GM19455 (cell line): ENCODE results near the gene OMD.

Source experiments
- ATAC-seq: cut with Tn5 transposase; IDR thresholded peaks from one replicate; pipeline ENCODE4 v1.9.1; 2021; ENCODE audit not compliant: unreplicated experiment

OMD gene, protein sequence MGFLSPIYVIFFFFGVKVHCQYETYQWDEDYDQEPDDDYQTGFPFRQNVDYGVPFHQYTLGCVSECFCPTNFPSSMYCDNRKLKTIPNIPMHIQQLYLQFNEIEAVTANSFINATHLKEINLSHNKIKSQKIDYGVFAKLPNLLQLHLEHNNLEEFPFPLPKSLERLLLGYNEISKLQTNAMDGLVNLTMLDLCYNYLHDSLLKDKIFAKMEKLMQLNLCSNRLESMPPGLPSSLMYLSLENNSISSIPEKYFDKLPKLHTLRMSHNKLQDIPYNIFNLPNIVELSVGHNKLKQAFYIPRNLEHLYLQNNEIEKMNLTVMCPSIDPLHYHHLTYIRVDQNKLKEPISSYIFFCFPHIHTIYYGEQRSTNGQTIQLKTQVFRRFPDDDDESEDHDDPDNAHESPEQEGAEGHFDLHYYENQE

DNA sequence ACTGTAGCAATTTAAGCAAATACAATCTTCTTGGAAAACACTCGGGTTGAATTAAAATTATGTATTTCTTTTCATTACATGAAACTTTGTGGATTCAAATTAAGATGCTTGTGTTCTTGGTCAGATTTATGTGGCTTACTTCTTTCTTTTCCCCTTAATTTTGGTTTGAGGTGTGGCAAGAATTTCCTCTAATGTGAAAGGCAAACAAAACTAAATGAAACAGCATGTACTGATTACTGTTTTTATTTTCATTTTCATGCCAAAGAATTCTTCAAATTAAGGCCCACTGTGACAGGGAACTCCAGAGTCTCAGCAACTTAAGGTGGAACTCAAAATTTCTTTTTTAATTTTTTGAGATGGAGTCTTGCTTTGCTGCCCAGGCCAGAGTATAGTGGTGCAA lies at the start of gene OMD:
Gene OMD, minus strand, starts transcription at position 132 of the 400 bp plus-strand sequence. CDS start 6,913 bp downstream, outside the sequence.
- ATAC-seq, result no peak

DNA sequence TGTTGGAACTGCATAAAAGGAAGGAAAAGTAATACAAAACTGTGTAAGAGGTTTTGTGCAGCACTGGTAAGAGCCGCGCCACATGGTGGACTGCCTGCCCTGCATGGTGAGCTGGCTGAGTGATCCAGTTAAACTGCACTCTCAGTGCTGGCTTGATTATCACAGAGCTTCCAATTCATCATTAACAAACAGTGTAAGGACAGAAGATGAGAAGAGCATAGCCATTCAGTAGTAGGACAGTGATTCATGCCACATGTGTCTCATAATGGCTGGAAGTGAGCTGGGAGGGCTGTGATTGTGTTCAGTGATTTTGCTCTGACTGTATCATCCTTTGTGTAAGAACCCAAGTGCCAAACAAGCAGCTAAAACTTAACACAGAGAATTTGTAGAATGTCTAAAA lies 43.9 kb upstream of the OMD start:
- ATAC-seq, result no peak

DNA sequence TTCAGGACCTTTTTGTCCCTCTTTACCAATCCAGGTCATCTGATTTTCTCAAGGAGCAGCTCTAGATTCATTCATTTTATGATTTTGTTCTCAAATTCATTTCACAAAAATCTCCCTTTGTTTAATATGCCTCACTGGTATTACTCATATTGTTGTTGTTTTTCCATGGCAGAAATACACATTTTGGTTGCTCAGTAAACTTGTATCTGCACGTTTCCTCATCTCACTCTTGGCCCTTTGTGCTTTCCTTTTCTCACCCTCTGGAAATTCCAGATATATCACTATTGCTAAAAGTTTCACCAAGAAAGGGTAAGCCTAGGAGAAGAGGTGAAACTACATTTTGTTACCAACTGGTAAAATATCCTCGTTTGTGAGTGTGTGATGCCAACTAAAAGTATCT lies 43.2 kb upstream of the OMD start:
- no peak for ATAC-seq

DNA sequence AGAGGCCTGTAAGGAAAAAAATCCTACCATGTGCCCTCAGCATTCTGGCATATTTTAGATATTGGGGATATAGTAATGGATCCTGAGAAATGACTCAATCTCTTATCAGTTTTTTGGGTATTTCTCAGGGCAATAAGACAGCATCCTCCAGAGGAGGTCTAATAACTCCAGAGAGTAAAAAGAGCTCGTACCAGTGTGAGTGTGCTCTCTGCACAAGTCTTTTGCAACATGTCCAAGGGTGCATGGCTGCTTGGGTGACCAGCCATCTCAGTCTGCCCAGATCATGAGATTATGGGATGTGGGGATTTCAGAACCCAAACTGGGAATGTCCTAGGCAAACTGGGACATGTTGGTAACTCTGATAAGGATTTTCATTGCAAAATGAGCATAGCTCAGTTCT lies 42.8 kb upstream of the OMD start:
- no peak for ATAC-seq

DNA sequence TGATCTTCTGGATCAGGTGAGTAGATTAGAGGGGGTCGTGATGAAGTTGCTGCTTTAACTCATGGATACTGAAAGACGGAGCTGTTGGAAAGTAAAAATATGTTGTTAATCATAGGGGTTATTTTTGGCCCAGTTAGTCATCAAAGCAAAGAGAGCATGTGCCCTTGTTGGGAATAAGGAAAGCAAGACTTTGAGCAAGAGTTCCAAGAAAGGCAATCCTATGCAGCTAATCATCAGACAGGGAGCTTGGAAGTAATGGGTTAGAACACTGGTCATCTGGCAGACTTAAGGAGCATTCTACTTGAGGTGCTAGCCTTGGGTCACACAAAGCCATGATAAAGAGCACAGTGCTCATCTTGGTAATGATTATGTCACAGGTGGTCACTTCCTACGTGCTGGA lies 39.7 kb upstream of the OMD start:
- no peak for ATAC-seq

DNA sequence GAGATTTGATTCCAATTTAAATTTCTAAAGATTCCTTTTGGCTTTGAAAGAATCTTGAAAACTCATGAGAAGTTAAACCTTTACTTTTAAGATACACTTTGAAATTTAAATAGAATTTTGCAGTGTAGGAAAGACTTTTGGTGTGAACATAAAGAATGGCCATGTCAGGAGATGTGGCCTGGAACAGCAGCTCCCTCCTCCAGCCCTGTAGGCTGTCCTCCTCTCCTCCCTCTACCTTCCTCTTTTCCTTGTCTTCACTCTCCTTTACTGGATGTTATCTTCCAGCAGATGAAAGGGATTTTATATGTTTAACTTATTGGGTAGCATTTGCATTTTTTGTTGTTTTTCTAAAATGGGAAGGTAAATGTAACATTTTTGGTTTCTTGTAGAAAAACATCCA lies 39.1 kb upstream of the OMD start:
- ATAC-seq, result no peak

DNA sequence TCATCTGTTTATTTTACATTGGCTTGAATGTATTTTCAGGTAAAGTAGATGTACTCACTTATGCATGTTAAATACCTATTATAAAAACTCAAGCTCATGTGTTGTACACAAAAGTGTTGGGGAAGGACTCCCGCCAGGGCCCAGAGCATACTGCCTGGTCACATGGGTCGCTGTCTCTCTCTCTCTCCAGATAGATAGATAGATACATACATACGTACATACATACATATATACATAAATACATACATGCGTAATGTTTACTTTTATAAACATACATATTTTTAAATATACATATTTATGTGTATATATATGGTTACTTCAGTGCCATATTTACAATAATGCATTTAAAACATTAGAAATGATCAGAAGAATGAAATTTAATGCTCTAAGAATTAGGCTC lies 33.3 kb upstream of the OMD start:
- no peak for ATAC-seq

DNA sequence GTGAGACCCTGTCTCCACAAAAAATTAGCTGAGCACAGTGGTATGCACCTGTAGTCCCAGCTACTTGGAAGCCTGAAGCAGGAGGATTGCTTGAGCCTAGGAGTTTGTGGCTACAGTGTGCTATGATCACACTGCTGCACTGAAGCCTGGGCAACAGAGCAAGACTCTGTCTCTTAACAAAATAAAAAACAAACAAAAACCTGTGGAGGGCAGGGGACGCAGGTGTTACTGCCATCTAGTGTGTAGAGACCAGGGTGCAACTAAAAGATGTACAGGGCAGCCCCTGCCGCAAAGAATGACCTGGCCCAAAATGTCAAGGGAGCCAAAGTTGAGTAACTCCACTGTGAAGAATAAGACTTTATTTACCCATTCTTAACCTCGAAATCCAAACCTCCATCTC lies 30.9 kb upstream of the OMD start:
- ATAC-seq, result no peak

DNA sequence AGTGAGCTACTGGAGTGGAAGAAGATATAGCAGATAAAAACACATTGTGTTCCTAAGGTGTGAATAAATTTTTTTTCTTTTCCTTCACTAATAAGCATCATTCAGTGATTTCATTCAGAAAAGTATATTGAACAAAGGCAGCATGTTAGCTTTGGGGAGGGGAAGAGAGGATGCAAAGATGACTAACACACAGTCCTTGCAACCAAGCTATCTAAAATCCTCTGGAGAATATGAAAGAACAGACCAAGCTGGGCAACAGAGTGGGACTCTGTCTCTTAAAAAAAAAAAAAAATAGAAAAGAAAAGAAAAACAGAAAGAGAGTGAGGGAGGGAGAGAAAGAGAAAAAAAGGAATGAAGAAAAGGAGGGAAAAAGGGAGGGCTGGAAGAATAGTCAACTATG lies 22.3 kb upstream of the OMD start:
- no peak for ATAC-seq

DNA sequence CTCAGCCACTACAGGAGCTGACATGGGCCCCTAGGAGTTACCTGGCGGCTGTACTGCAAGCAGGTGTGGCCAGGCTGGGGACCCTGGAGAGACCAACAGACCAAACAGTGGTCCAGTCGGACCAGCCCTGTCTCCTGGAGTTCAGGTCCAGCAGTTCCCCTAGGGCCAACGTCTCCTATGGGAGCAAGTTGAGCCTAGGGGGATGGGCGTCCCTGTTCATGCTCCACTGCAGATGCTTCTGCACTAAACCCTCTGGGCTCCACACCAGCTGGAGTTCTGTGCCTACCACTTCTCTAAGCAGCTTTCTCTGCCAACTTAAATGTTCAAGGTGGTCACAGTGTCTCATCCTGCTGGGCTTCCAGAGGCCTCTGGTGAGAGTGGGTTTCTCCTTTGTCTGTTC lies 20.6 kb upstream of the OMD start:
- ATAC-seq, result no peak

DNA sequence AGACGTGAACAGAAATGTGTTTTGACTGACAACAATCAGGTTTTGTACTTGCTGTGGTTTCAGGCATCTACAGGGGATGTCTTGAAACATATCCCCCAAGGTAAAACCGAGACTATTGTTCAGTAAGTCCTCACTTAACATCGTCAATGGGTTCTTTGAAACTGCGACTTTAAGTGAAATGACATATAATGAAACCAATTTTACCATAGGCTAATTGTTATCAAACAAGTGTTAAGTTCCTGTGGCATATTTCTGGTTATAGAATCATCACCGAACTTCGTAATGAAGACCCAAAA lies 16.4 kb upstream of the OMD start:
- no peak for ATAC-seq

DNA sequence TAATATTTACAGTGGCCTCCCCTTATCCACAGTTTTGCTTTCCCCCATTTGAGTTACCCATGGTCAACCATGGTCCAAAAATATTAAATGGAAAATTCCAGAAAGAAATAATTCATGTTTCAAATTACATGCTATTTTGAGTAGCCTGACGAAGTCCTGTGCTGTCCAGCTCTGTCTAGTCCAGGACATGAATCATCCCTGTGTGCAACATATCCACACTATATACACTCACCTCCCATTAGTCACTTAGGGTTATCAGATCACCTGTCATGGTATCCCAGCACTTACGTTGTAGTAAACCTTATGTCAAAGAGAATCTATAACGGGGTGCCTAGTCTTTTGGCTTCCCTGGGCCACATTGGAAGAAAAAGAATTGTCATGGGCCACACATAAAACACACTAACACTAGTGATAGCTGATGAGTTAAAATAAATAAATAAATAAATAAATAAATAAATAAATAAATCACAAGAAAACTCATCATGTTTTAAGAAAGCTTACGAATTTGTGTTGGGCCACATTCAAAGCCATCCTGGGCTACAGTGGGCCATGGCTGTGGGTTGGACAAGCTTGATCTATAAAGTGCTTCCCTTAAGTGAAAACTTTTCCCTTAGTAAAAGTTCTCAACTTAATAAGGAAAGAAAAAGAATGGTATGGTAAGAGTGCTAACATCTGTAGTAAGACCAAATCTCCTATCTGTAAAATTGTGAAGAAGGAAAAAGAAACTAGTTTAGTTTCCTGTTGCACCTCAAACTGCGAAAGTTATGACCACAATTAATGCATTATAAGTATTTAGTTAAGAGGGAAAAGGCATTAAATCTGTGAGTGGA lies 15.9 kb upstream of the OMD start:
- ATAC-seq, result no peak

DNA sequence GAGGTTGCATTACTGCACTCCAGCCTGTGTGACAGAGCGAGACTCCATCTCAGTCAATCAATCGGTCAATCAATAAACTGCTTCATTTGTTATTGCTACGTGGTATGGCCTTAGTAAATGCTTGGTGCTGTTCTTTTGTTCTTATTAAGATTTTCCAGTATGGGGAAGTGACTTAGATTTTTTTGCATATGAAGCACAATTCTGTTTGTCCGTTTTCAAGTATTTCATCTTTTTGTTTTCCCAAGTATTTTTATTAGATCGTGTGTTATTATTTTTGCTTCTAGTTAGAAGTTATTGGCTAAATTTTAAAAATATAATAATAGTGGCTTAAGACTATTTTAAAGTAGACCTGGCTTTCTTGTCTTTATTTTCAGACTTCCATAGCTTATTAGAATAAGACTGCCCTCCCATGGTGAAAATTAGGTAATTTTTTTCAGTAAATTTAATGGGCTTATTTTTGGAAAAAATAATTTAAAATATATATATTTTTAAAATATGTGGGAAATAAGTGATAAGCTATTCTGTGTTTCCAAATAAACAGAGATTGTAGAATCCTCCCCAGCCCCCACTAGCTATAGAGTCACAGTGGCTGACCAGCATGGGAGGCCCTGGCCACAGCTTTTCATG lies 14.7 kb upstream of the OMD start:
- ATAC-seq, result no peak

DNA sequence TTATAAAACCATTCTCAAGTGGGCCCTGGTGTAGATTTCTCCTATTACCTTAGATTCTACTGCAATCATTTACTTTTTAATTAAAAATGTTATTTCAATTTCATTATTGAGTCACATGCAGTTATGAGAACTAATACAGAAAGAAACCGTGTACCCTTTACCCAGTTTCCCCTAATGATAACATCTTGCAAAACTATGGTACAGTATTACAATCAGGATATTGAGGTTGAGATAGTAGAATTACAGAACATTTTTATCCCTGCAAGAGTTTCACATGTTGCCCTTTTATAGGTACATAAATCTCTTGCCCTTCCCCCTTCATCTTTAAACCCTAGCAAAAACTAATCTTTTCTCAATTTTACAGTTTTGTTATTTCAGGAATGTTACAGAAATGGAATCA lies 11.0 kb upstream of the OMD start:
- ATAC-seq, result no peak

DNA sequence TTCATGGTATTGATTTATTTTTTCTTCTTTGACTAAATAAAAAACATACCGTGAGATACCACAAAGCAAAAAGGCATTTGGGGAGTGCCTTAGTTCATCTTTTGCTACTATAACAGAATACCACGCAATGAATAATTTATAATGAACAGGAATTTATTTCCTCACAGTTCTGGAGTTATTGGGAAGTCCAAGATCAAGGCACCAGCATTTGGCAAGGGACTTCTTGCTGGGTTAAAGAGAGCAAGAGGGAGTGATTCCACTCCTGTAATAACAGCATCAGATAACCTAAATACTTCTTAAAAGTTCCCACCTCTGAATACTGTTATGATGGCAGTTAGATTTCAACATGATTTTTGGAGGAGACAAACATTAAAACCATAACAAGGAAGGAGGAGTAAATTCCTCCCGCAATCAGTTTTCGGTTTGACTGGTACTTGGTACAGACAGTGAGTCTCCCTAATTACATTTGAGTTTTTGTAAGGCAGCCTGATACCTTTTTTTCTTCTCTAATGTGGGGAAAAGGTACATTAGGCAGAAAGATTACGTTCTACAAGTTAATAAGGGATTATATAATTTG lies 8.8 kb upstream of the OMD start:
- ATAC-seq, result no peak

DNA sequence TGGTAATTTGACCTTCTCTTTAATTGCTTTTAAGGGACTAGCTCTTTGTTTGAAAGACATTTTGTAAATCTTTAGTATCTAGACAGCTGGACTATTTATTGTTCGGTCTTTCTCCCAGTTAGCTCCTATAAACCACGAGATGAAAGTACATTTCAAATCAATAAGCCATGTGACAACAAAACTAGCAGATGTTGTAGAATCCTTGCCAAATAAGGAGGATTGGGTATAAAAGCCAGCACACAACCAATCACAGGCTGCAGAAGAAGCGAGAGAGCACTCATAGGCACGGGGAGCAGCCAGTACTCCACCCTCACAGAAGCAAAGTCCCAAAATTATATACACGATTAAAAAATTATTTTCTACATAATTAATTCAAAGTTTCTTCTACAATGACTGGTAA lies 8.1 kb upstream of the OMD start:
- no peak for ATAC-seq

DNA sequence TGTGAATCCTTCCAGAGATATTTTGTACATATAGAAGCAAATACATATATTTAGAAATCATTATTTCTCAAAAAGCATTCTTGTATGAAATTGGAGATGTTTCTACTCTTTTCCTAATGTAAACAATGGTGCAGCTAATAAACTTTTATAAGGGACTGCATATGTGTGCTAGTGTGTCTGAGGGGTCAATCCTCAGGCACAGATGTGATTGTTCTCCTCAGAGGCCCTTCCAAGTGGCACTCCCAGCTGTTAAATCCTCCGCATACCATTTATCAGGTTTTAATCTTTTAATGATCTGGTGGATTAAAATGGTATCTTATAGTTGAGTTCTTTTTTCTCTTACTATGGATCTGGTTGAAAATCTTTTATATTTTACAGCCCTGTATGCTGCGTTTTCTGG lies 5.6 kb upstream of the OMD start:
- no peak for ATAC-seq

DNA sequence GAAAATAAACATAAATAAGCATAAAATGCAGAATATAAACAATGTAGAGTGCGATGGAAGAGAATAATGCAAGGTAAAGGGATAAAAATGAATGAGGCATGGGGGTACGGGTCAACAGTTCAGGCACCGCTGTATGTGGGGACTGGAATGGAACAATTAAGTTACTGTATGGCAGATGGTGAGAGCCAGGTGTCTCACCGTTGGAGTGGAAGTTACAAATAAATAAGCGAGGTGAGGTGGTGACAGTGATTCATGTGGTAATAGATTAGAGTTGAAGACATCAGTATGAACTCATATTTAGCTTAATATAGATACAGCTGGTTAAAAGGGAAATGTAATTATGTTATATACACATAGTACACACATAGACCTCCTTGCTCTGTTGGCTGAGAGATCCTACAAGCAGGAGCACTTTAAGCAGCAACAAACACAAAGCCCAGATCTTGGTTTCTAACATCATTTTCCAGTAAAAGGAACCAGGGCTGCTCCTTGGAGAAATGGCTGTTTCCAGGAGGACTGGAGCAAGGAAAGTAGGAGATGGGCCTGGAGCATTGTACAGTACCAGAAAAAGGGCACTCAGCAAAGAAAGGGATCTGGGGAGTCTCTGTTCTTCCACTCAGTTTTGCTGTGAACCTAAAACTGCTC lies 2.4 kb upstream of the OMD start:
- ATAC-seq, result no peak

DNA sequence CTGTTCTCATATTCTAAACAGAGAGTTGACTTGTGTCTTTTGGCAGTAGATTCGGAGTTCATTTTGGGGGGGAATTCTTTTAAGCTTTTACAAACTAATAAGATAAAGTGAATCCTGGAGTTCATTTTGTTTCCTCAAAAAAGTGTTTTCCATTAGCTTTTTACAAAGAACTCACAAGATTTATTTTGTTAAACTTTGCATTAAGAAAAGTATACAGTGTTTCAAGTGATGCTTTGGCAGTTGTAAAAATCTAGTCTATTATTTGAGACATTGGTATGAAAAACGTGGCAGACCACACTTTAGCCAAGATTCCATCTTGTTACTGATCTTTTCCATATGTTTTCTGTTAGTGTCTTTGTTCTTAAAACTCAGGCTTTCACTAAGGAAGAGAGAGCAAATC lies 1.2 kb upstream of the OMD start:
- ATAC-seq, result no peak

DNA sequence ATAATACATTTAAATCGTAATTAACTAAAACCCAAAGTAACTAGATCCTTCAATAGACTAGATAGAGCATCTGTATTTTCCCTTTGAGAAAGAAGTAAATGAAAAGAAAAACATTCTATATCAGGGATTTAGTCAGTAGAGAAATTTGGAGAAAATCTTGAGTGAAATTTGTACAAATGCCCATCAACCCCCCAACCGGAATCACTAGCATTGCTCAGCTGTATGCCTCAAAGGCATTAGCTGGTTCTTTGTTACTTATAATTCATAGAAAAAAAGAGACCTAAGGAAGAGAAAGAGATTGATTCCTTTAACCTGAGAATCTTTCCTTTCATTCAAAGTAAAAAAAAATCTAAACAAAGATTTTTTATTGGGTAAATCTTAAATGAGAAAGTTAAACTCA lies 659 bp downstream of the OMD start:
- no peak for ATAC-seq

DNA sequence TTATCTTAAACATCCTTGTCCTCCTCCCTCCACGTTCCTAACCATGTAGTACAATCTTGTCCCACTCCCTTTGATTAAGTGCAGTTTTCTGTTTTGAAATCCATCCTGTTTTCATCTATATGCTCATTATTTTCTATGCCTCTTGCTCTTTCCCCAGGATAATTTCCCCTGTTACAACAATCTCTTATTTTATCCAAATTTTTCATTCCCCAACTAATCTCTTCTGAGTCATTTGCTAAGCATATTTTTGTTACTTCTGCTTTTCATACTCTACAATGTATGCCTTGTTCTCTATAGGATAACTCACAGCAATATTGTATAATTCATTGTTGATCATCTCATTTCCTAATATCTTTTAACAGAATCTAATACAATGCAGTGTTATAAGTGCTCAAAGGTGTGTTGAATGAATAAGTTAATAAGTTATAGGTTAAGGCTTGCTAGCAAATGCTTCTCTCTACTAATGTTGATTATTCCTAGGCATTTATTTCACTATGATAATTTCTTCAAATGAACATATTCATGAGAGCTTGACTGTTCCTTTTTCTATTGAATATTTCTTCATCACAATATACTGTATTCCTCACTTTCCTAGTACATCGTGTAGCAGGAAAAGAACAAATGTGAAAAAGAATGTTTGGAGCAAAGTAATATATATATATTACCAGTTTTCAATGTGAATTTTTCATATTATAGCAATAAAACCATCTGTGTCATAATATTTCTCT lies 1.5 kb downstream of the OMD start:
- no peak for ATAC-seq
